HepG2 (cell line): ENCODE results near the gene MAN1A1. TPM values are rescaled to one million over a fixed set of nuclear protein-coding genes. Genes with fewer than 3 reads are reported as not detected.

ENCODE experiments used
- ARHGAP35 ChIP-seq: sonication (generic); formaldehyde crosslinking; IDR thresholded peaks from 2 replicates; pipeline ENCODE4 v1.9.0; 2022; ENCODE audit warnings: mild to moderate bottlenecking, inconsistent platforms, moderate library complexity, missing genetic modification reagents, borderline replicate concordance
- ATRX ChIP-seq: sonication (generic); formaldehyde crosslinking; IDR thresholded peaks from 2 replicates; pipeline ENCODE4 v1.4.0; 2020; ENCODE audit warnings: missing genetic modification reagents, borderline replicate concordance
- FOXA3 ChIP-seq: IDR thresholded peaks from 2 replicates; pipeline ENCODE4 v1.6.1; 2016; ENCODE audit warnings: missing genetic modification reagents, missing compliant biosample characterization
- FOXP4 ChIP-seq: sonication (generic); formaldehyde crosslinking; IDR thresholded peaks from 2 replicates; pipeline ENCODE4 v1.4.0; 2020; ENCODE audit warnings: missing genetic modification reagents
- GATAD2A ChIP-seq: IDR thresholded peaks from 2 replicates; pipeline ENCODE4 v1.6.1; 2016
- GLMP ChIP-seq: sonication (generic); formaldehyde crosslinking; IDR thresholded peaks from 2 replicates; pipeline ENCODE4 v1.9.0; 2021; ENCODE audit warnings: missing genetic modification reagents, mild to moderate bottlenecking, borderline replicate concordance
- HOXA5 ChIP-seq: sonication (generic); formaldehyde crosslinking; IDR thresholded peaks from 2 replicates; pipeline ENCODE4 v1.4.0; 2020; ENCODE audit warnings: missing genetic modification reagents
- ISL2 ChIP-seq: sonication (generic); formaldehyde crosslinking; IDR thresholded peaks from 2 replicates; pipeline ENCODE4 v1.5.0; 2020; ENCODE audit warnings: missing genetic modification reagents
- MAFF ChIP-seq: IDR thresholded peaks from 2 replicates; pipeline ENCODE4 v1.6.1; 2011; ENCODE audit warnings: low read depth, low read length, improper control_type of control experiment
- MBD4 ChIP-seq: IDR thresholded peaks from 2 replicates; pipeline ENCODE4 v1.6.1; 2012; ENCODE audit warnings: low read length, inconsistent platforms, borderline replicate concordance
- NCOA2 ChIP-seq: sonication (generic); formaldehyde crosslinking; IDR thresholded peaks from 2 replicates; pipeline ENCODE4 v1.8.0; 2022; ENCODE audit warnings: inconsistent platforms
- PAXIP1 ChIP-seq: sonication (generic); formaldehyde crosslinking; conservative IDR thresholded peaks from 2 replicates; pipeline ENCODE4 v1.4.0; 2020; ENCODE audit warnings: mild to moderate bottlenecking, missing genetic modification reagents, moderate library complexity
- POLR2G ChIP-seq: fragments of 200-400 bp; formaldehyde crosslinking; IDR thresholded peaks from 2 replicates; pipeline ENCODE4 v1.6.1; 2018; ENCODE audit warnings: mild to moderate bottlenecking, low read depth, low read length, moderate library complexity
- RNF2 ChIP-seq: fragments of 450-650 bp; conservative IDR thresholded peaks from 2 replicates; pipeline ENCODE4 v1.6.1; 2016; ENCODE audit warnings: low read depth
- ZFP90 ChIP-seq: sonication (generic); formaldehyde crosslinking; IDR thresholded peaks from 2 replicates; pipeline ENCODE4 v1.8.0; 2022; ENCODE audit warnings: missing genetic modification reagents, mild to moderate bottlenecking, inconsistent platforms, borderline replicate concordance
- ZNF317 ChIP-seq: sonication (generic); formaldehyde crosslinking; IDR thresholded peaks from 2 replicates; pipeline ENCODE4 v1.5.0; 2020; ENCODE audit warnings: mild to moderate bottlenecking, missing genetic modification reagents
- ZNF512 ChIP-seq: sonication (generic); formaldehyde crosslinking; IDR thresholded peaks from 2 replicates; pipeline ENCODE4 v1.4.0; 2020; ENCODE audit warnings: mild to moderate bottlenecking, missing genetic modification reagents
- ZNF549 ChIP-seq: sonication (generic); formaldehyde crosslinking; IDR thresholded peaks from 2 replicates; pipeline ENCODE4 v1.5.0; 2020; ENCODE audit warnings: missing genetic modification reagents
- ZNF770 ChIP-seq: sonication (generic); formaldehyde crosslinking; IDR thresholded peaks from 2 replicates; pipeline ENCODE4 v1.5.0; 2020; ENCODE audit warnings: mild to moderate bottlenecking, missing genetic modification reagents
- ZSCAN9 ChIP-seq: IDR thresholded peaks from 2 replicates; pipeline ENCODE4 v1.6.1; 2016; ENCODE audit warnings: borderline replicate concordance
- polyA plus RNA-seq, 8 experiments: library from polyadenylated mRNA; depleted of rRNA in 3 of 8; stranded (reverse) in 7 of 8; unstranded in 1 of 8; fragments of >200 nt; fragmentation: Illumina TruSeq in 4 of 8; extraction: Trizol in 4 of 8; gene quantifications; 2 replicates each; pipeline versions ENCODE4 v1.2.1 to v1.2.3, GENCODE V29; 2011 to 2016; ENCODE audit warnings: low read depth in 4 of 8, missing spikeins in 1 of 8, mixed read lengths in 1 of 8; ENCODE audit not compliant: insufficient read depth in 1 of 8
- total RNA-seq, 5 experiments: library from RNA; depleted of rRNA; stranded (reverse); fragments of >200 nt; fragmentation: Illumina TruSeq; extraction: Trizol; gene quantifications; 2 replicates each; pipeline ENCODE4 v1.2.3, GENCODE V29; 2016; ENCODE audit warnings: low read depth in 1 of 5

MAN1A1 gene
- total and polyA plus RNA-seq, 2 of the 13 experiments (the other 11 are each of a cell fraction or from before 2014, with no cell fraction given) = 156 to 236 TPM

GRCh38 chr6:119209452-119210205 lies 139.9 kb downstream of the MAN1A1 start (continued):
- TF ChIP-seq NCOA2 (CRISPR knock-in tag) (peak; percentile 66), ZNF317 (CRISPR knock-in tag) (no peak), ZNF770 (CRISPR knock-in tag) (no peak), ISL2 (CRISPR knock-in tag) (peak; percentile 78), FOXA3 (CRISPR knock-in tag) (peak; percentile 57), ATRX (CRISPR knock-in tag) (no peak), POLR2G (0 out of 2 replicates have a peak, but pooled peaks have one; percentile 33), ZNF549 (no peak), GATAD2A (CRISPR knock-in tag) (peak; percentile 91), ZSCAN9 (CRISPR knock-in tag) (no peak), ZNF512 (CRISPR knock-in tag) (no peak), HOXA5 (CRISPR knock-in tag) (no peak), GLMP (CRISPR knock-in tag) (no peak), MAFF (peak; percentile 20; the same call in 1 of the 2 replicates), ZFP90 (CRISPR knock-in tag) (no peak), ARHGAP35 (CRISPR knock-in tag) (no peak), RNF2 (no peak), MBD4 (no peak), FOXP4 (CRISPR knock-in tag) (peak; percentile 36; the same call in 1 of the 2 replicates), PAXIP1 (CRISPR knock-in tag) (0 out of 2 replicates have a peak, but pooled peaks have one; percentile 34)
